GM18520 (cell line): ENCODE results near the gene DNAH17.

Source experiments
- ATAC-seq: cut with Tn5 transposase; IDR thresholded peaks from one replicate; pipeline ENCODE4 v1.9.1; 2021; ENCODE audit not compliant: unreplicated experiment

The DNAH17 gene

DNA sequence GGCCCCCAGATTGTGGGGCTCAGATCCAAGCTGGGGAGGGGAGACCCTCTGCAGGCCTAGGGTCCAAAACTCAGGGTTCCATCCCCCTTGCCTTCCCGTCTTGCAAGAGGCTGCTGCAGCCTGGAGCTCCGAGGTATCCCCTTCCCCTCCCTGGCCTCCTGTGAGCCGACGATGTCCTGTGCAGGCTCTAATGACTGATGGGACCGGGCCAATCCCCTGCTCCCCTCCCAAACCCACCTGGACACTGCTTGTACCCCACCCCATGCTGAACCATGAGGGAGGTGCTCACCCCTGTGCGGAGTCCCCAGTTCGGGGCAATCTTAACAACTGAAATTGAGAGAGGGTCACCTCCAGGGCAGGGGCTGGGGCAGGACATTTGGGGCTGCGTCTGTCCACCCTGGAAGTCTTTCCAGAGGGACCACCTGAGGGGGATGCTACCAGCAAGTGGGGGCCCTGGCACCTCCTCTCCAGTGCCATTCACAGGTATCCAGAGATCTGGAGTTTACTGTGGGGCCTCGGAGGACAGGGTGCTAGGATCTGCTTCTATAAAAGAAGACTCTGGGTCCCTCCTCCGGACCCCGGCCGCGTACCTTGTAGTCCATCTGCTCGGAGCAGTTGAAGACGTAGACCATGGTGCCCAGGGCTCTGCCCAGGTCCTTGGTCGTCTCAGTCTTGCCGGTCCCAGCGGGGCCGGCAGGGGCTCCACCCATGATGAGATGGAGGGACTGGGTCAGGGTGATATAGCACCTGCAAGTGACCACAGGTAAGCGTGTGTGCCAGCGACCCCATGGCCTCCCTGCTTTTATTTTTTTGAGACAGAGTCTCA is 77.3 kb downstream of the DNAH17 start:
- no peak for ATAC-seq

DNA sequence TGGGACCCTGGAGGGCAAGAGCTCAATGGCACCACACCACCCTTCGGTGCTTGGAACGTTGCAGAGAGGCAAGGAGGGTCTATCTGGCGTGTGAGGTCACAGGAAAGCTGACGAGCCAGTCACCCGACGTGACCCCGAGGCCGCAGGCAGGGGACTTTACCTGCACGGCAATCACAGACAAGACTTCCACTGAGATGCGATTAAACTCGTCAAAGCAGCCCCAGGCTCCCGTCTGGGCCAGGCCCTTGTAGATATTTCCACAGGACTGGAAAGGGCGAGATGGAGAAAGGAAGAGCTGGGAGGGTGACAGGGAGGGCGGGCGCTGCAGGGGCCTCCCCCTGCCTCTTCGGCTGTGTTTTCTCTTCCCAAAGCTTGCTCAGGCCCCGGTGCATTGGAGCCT is 78.3 kb downstream of the DNAH17 start:
- ATAC-seq = no peak

DNA sequence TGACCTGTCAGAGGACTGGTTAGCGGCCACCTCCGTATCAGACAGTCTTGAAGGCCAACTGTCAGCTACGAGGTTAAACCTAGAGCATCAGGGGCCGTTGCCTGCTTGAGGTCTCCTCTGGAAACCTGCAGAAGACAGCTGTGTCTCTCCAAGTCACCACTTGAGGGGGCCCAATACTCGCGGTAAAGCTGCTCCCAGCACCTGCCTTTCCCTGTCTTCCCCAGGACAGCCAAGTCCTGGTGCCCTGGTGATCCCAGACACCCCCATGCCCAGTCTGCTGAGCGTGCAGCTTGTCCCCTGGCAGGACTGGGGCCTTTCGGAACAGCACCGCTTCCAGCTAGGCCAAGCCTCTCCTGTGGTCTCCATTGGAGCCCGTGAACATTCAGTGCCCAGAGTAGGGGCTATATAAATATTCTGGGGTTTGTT is 80.1 kb downstream of the DNAH17 start:
- ATAC-seq = no peak

- ATAC-seq = no peak
These were observed 80.9 kb downstream of the DNAH17 start for GRCh38 chr17:78496311-78496710.

- no peak for ATAC-seq
These were observed 81.6 kb downstream of the DNAH17 start for GRCh38 chr17:78495634-78496033.

DNA sequence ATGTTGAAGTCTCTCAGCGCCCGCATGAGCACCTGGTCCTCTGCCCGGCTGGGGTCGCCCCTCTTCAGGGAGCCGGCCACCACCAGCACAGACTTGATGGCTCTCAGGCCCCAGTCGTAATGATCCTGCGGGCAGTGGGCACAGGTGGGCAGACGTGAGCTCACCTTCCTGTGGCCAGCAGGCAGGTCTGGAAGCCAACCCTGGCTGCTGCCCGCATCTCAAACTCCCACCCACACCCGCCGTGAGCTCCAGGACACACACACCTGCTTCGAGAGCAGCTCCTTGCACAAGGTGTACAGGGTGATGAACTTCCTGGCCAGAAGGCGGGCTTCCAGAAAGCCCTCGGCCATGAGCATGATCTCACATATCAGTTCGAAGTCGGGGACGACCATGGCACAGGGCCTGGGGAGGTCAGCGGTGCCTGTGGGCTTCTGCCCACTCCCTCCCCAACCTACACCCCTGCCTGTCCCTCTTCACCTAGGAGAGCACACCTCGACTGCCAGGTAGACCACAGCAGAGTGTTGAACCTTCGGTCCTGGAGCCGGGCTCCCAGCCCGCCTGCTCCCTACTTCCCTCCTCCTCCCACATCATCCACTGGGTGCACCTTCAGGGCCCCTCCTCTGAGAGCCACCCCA is 82.4 kb downstream of the DNAH17 start:
- no peak for ATAC-seq

- no peak for ATAC-seq
These were observed 83.1 kb downstream of the DNAH17 start for GRCh38 chr17:78493853-78494695.

DNA sequence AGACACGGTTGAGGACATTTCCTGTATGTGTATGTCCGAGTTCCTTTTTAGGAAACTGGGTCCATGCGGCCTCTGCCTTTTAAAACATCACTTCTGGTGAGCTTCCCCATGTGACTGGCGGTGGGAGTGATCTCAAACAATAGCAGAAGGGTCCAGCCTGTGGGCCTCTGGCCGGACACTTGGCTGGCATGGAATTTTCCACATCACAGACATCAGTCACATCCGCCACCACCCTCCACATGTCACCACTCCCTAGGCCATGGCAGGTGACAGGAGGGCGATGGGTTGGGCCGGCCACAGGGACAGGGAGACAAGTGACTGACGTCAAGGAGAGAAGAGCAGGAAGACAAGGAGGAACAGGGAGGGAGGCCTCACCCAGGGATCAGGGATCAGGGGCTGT is 83.7 kb downstream of the DNAH17 start:
- ATAC-seq = no peak

- ATAC-seq = no peak
These were observed 84.9 kb downstream of the DNAH17 start for GRCh38 chr17:78492116-78492799.

GRCh38 chr17:78491236-78492115 is 85.7 kb downstream of the DNAH17 start:
- ATAC-seq = no peak

GRCh38 chr17:78490673-78491072 is 86.5 kb downstream of the DNAH17 start:
- ATAC-seq = no peak

- no peak for ATAC-seq
These were observed 87.0 kb downstream of the DNAH17 start for GRCh38 chr17:78490156-78490555.

GRCh38 chr17:78488867-78489634 is 88.1 kb downstream of the DNAH17 start:
- ATAC-seq = no peak

DNA sequence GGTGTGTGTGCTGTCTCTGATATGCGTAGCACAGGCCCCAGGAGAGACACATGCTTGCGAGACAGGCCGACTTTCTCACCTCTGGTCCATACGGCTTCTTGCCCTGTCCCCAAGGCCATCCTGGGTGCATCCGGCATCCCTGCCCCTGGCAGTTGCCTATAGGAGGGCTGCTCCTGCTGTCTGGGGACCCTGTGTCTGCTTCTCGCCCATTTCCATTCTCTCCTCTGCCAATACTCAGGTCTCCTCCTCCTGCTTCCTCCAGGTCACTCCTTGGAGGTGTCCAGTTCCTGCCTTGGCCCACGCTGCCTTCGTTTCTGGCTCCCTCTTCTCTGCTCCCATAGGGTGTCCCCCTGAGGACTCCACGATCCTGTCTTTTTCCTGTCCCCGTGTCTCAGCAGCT is 89.0 kb downstream of the DNAH17 start:
- ATAC-seq = no peak

DNA sequence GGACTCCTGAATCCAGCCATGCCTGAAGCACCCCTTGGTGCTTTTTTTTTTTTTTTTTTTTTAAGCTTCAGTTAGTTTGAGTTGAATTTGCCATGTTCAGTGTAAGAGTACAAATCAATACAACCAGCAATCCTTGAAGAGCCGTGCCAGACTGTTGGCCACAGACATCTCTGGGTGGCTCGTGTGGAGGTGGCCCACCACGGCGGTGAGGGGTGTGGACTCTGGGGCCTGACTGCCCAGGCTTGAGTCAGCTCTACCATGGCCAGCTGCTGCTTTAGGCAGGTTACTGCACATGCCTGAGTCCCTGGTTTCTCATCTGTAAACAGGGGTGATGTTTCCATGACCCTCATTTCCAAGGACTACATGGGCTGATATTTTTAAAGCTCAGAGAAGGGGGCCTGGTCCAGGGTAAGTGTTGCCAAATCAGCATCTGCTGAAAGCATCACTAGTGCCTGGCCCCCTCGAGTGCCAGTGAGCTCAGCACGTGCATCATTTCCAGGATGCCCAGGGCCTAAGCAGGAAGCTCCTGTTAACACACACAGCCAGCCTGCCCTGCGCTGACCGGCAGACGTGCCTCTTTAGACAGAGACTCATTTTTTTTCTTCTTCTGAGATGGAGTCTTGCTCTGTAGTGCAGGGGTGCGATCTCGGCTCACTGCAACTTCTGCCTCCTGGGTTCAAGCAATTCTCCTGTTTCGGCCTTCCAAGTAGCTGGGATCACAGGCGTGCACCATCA is 90.1 kb downstream of the DNAH17 start:
- no peak for ATAC-seq

GRCh38 chr17:78486228-78486802 is 90.9 kb downstream of the DNAH17 start:
- ATAC-seq = no peak

- ATAC-seq = no peak
These were observed 91.7 kb downstream of the DNAH17 start for GRCh38 chr17:78485290-78486168.
